Liver (tissue), 3 donors: Measurements from ENCODE around the gene FAT4.

Experiments
- RAD21 ChIP-seq, 2 donors: IDR thresholded peaks; 2 replicates each; pipeline ENCODE4 v1.6.1; 2016; ENCODE audit warnings: antibody characterized with exemption in 2 of 2, mild to moderate bottlenecking in 2 of 2
- TF ChIP-seq, protein P1 (sequence below): fragments of 150-350 bp; IDR thresholded peaks from 2 replicates; pipeline ENCODE4 v1.5.1; 2017; ENCODE audit warnings: improper control_type of control experiment, low read depth, low read length; ENCODE audit not compliant: missing input control
- TF ChIP-seq, protein P2 (sequence below): IDR thresholded peaks from 2 replicates; pipeline ENCODE4 v1.6.1; 2016; ENCODE audit warnings: antibody characterized with exemption
- donor health status: healthy.
- donor health status: healthy.

DNA sequence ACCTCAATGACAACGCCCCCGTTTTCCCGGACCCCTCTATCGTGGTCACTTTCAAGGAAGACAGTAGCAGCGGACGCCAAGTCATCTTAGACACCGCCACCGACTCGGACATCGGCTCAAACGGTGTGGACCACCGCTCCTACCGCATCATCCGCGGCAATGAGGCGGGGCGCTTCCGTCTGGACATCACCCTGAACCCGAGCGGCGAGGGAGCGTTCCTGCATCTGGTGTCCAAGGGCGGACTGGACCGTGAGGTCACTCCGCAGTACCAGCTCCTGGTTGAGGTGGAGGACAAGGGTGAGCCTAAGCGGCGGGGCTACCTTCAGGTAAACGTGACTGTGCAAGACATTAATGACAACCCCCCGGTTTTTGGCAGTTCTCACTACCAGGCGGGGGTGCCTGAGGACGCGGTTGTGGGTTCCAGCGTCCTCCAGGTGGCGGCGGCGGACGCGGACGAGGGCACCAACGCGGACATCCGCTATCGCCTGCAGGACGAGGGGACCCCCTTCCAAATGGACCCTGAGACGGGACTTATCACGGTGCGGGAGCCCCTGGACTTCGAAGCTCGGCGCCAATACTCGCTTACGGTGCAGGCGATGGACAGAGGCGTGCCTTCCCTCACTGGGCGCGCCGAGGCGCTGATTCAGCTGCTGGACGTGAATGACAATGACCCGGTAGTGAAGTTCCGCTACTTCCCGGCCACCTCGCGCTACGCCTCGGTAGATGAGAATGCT is 2.2 kb downstream of the FAT4 start:
- TF ChIP-seq, protein P1, sequence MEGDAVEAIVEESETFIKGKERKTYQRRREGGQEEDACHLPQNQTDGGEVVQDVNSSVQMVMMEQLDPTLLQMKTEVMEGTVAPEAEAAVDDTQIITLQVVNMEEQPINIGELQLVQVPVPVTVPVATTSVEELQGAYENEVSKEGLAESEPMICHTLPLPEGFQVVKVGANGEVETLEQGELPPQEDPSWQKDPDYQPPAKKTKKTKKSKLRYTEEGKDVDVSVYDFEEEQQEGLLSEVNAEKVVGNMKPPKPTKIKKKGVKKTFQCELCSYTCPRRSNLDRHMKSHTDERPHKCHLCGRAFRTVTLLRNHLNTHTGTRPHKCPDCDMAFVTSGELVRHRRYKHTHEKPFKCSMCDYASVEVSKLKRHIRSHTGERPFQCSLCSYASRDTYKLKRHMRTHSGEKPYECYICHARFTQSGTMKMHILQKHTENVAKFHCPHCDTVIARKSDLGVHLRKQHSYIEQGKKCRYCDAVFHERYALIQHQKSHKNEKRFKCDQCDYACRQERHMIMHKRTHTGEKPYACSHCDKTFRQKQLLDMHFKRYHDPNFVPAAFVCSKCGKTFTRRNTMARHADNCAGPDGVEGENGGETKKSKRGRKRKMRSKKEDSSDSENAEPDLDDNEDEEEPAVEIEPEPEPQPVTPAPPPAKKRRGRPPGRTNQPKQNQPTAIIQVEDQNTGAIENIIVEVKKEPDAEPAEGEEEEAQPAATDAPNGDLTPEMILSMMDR: no peak
- TF ChIP-seq, protein P2, sequence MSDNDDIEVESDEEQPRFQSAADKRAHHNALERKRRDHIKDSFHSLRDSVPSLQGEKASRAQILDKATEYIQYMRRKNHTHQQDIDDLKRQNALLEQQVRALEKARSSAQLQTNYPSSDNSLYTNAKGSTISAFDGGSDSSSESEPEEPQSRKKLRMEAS: no peak
- TF ChIP-seq RAD21 (IDR thresholded peaks at IDR 0.05): peak in 1 of 2 donors; percentile 23
